Regular cardiac myocyte (primary cell): Measurements from ENCODE around the gene ACLY. TPM values are rescaled to one million over a fixed set of nuclear protein-coding genes. Genes with fewer than 3 reads are reported as not detected.

ENCODE experiments used
- total RNA-seq: library from RNA; depleted of rRNA; stranded (reverse); fragments of >200 nt; gene quantifications from 2 replicates; pipeline ENCODE4 v1.2.3, GENCODE V29; 2014

The ACLY gene
- 184 and 301 TPM in 2 replicates for total RNA-seq

DNA sequence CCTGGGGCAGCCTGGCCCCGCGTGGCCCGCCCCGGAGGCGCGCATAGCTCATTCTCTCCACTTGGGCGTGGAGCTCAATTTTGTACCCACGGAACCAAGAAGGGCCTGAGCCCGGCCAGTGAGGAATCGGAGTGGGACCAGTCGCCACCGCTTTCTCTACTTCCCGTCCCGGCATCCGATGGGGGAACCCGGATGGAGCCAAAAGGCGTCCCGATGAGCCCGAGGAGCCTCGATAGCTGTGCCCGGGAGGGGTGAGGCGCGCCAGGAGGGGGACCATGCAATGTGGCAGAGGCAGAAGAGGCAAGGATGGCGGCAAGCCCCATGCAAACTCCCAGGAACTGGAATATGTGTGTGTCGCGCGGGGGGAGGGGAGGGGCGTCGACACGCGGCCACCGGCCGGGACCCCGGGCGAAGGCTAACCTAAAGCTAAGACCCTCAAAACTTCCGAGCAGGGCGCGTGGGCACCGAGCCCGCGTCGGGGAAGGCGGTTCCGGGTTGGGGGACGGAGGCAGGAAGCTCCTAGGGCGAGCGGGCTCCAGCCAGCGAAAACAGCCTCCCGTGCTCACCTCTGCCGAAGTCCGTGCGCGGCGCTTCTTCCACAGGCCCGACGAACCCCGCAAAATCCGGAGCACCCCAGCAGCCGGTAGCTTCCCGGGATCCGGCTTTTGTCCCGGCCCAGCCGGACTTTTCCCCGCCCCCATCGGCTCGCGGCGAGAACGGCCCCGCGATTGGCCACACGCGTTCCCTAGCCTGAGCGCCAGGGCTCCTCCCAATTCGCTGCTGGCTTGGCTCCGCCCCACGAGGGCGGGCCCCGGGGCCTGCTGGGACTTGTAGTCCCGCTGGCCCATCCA lies at the start of gene ACLY:
Gene ACLY (minus strand): TSS at position 638 of the 851 bp plus-strand sequence. CDS start 5,078 bp downstream, outside the sequence.

DNA sequence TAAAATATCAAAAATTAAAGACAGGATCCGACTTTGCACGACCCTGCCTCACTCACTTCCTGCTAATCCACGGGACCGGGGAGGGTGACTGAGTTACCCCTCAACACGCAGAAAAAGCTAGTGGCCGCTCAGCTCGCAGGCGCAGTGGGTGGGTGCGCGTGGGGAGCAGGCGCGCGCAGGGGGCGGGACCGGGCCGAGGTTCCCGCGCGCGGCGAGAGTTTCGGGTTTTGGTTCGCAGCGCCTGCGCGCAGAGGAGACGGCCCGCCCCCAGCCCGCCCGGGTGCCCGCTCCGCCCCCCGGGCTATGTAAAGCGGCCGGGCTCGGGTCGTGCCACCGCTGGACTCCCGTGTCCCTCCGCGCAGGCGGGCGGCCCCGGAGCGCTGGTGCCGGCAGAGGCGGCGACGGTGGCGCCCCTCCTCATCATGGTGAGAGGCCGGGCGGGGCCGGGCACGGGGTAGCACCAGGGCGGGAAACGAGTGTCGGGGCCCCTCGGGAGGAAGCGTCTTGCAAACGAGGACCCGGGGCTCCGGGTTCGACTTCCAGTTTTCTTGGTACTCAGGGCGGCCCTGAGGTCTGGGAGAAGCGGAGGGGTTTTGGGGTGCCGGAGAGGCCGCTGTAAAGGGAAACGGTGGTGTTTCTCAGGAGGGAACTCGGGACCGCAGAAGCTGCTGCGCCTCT lies 47.9 kb upstream of the ACLY start, which contains the start of gene CNP:
Gene CNP (plus strand): TSS at position 333 of the 678 bp plus-strand sequence. CDS start 90 bp downstream, at position 423.

DNA sequence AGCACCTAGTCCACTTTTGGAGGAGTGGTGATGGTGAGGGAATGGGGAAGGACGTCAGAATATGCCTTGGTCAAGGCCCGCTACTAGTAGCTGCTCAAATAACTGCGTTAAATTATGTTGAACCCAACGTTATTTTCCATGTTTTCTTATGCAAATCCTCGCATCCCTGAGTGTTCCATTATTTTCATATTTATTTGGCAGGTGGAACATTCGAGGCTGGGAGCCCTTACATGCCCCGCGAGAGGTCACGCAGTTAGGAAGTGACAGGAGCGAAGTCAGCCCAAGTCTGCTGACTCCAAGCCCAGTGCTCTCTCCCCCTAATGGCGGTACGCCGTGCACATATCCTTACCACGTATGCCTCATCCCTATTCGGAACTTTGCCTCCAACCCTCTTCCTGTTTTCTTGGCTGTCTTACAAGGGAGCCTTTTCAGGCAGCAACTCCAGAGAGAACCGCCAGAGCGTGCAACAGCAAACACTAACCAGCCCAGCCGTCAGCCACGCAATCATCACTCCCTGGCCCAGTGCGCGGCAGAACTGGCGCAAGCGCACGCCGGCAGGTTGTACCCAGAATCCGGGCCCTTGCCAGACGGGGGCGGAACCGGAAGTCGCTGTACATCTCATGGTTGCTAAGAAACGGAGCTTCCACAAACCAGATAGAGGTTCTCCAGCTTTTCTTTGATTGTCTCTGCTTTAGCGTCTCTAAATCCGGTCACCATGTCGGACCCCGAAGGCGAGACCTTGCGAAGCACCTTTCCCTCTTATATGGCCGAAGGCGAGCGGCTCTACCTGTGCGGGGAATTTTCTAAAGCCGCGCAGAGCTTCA lies 11.5 kb upstream of the ACLY start, which contains the start of gene ODAD4:
Gene ODAD4 (plus strand): TSS at position 609 of the 824 bp plus-strand sequence. CDS start 107 bp downstream, at position 716.

DNA sequence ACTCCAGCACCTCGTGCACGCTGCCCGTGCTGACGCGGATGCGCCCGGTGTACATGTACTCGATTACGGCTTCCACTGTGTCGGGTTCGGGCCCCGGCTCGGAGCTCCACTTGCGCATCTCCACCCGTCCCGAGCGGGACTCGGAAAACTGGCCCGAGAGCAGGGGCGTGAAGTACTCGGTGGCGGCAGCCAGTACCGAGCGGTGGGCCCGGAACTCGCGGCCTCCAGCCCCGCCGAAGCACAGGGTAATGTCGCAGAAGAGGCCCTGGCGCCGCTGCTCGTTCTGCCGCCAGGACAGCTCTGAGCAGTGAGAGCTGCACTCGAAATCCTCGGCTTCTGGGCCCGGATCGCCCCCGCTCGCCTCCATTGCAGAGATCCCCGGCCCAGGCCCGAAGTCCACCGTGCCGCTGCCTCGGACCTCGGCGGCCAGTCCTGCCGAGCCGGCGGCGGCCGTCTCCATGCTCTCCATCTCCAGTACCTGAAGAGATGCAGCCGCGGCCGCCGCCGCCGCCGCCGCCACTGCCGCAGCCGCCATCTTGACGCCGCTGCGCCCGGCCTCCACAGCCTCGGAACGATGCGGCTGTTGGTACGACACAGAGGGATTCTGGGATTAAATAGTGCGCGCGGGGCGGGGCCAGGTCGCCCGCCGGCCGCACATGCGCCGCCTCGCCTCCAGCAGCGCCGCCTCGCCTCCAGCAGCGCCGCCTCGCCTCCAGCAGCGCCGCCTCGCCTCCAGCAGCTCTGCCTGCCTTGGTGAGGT lies 53.7 kb downstream of the ACLY start, which contains the start of gene KLHL11:
Gene KLHL11 (minus strand): TSS at position 588 of the 760 bp plus-strand sequence. CDS start 53 bp downstream, at position 535.

DNA sequence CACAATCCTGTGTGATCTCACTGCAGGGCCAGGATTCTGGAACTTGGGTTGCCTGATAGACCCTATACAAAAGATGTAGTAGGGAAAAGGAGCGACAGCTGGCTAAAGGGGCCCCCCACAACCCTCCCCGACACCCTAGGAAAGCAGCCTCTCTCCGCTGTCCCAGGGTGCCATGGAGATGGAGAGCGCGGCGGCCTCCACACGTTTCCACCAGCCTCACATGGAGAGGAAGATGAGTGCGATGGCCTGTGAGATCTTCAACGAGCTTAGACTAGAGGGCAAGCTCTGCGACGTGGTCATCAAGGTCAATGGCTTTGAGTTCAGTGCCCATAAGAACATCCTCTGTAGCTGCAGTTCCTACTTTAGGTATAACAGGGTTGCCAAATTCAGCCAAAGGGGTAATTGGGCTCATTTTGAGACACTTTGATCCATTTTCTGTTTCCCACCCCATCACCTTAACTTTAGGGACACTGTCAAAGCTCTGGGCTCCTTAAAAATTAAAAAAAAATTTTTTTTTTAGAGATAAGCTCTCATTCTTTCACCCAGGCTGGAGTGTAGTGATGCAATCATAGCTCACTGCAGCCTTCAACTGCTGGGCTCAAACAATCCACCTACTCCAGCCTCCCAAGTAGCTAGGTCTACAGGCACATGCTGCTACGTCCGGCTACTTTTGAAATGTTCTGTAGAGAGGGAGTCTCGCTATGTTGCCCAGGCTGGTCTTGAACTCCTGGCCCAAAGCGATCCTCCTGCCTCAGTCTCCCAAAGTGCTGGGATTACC lies 80.8 kb downstream of the ACLY start, which contains the start of gene KLHL10:
Gene KLHL10 (plus strand): TSS at position 65 of the 778 bp plus-strand sequence. CDS start 108 bp downstream, at position 173.

DNA sequence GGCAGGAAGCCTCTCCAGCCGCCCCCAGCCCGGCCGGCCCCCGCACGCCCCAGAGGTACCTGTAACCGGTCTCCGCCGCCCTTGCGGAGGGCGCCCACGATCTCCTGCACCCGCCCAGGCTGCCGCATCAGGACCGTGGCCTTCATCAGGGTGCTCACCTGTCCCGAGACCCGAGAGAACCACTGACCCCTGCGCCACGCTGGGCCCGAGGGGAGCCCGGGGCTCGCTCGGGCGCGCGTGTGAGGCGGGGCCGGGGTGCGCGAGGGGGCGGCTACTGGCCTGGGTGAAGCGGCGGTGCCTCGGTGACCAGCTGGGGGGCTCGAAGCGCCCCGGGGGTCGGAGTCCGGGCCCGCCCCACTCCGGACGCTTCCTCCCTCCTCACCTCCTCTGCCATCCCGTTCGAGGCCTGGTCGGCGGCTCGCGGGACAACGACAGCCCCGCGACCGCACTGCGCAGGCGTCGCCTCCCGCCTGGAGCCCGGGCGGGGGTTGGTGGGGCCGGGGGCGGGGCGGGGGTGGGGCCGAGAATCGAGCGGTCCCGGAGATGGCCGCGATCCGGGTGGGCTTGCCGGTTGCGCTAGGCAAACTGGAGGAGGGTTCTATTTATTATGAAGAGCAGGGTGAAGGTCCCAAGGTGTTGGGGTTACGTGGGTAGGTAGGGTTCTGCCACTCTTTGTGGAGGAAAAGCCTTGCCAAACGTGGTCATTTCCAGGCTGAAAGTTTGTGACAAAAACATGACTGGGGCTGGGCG lies 82.8 kb downstream of the ACLY start, which contains the start of gene NT5C3B:
Gene NT5C3B (minus strand): TSS at position 433 of the 750 bp plus-strand sequence. CDS start 39 bp downstream, at position 394.

Other genes starting within 250 kb of the ACLY start
- 69.6 and 107 TPM in 2 replicates for gene EIF1, start 230.1 kb downstream of the ACLY start, total RNA-seq
- not detected in 2 replicates for gene GAST, start 206.6 kb downstream of the ACLY start, total RNA-seq
- gene HAP1, start 184.3 kb downstream of the ACLY start, total RNA-seq: under 0.01 TPM in 2 replicates
- gene JUP, start 132.2 kb downstream of the ACLY start, total RNA-seq: 10.5 and 14.1 TPM in 2 replicates
- gene P3H4, start 107.0 kb downstream of the ACLY start, total RNA-seq: 103 and 118 TPM in 2 replicates
- gene FKBP10, start 105.9 kb downstream of the ACLY start, total RNA-seq: 229 and 408 TPM in 2 replicates
- 57.5 and 69.2 TPM in 2 replicates for gene NT5C3B, start 82.7 kb downstream of the ACLY start, total RNA-seq
- under 0.01 and 0.28 TPM in 2 replicates for gene KLHL10, start 81.1 kb downstream of the ACLY start, total RNA-seq
- 31.3 and 47.0 TPM in 2 replicates for gene KLHL11, start 53.5 kb downstream of the ACLY start, total RNA-seq
- 0.56 and 0.58 TPM in 2 replicates for gene ODAD4, start 11.7 kb upstream of the ACLY start, total RNA-seq
- 25.4 and 68.6 TPM in 2 replicates for gene CNP, start 47.8 kb upstream of the ACLY start, total RNA-seq
- 53.3 and 89.9 TPM in 2 replicates for gene DNAJC7, start 98.5 kb upstream of the ACLY start, total RNA-seq
- 27.1 and 42.4 TPM in 2 replicates for gene NKIRAS2, start 101.1 kb upstream of the ACLY start, total RNA-seq
- gene C17orf113, start 131.7 kb upstream of the ACLY start, total RNA-seq: under 0.01 and 0.28 TPM in 2 replicates
- gene ZNF385C, start 179.5 kb upstream of the ACLY start, total RNA-seq: under 0.01 TPM in 1 of 2 replicates, not detected in the other
- 6.5 and 13.2 TPM in 2 replicates for gene DHX58, start 193.8 kb upstream of the ACLY start, total RNA-seq
- 6.9 and 7.6 TPM in 2 replicates for gene KAT2A, start 202.4 kb upstream of the ACLY start, total RNA-seq
- gene HSPB9, start 203.9 kb upstream of the ACLY start, total RNA-seq: not detected in 2 replicates
- gene RAB5C, start 236.0 kb upstream of the ACLY start, total RNA-seq: 54.7 and 99.3 TPM in 2 replicates